Lung (tissue), 12 donors: ENCODE measurements around the gene POC1A. TPM values are rescaled to one million over a fixed set of nuclear protein-coding genes. Genes with fewer than 3 reads are reported as not detected.
A peak's percentile ranks its signal among the peaks of the same experiment; 100 is the strongest.

Experiments
- ATAC-seq: fragments of 200-7000 bp; cut with Tn5 transposase; one replicate; pipeline ENCODE4 v1.9.1; 2020; ENCODE audit warnings: moderate number of reproducible peaks; ENCODE audit not compliant: insufficient read depth, low FRiP score
- DNase-seq, 3 donors: peaks; one replicate each; pipeline ENCODE4 v3.0.0-alpha.2; 2013 to 2017
- H3K27ac ChIP-seq, 2 donors: one replicate each; pipeline ENCODE4 v1.5.1; 2013; ENCODE audit warnings: mild to moderate bottlenecking in 2 of 2, moderate library complexity in 2 of 2, control low read depth in 1 of 2, inconsistent platforms in 1 of 2, low read depth in 1 of 2, low read length in 1 of 2
- H3K27me3 ChIP-seq, 3 donors: one replicate each; pipeline ENCODE4 v1.5.1; 2013; ENCODE audit warnings: low read length in 2 of 3; ENCODE audit not compliant: control insufficient read depth in 3 of 3, insufficient read depth in 3 of 3
- H3K36me3 ChIP-seq, 4 donors: one replicate each; pipeline ENCODE4 v1.5.1; 2013; ENCODE audit warnings: low read length in 4 of 4, mild to moderate bottlenecking in 1 of 4, moderate library complexity in 1 of 4; ENCODE audit not compliant: control insufficient read depth in 4 of 4, insufficient read depth in 4 of 4
- H3K4me1 ChIP-seq, 5 donors: one replicate each; pipeline ENCODE4 v1.5.1; 2013; ENCODE audit warnings: low read length in 5 of 5, mild to moderate bottlenecking in 2 of 5, moderate library complexity in 1 of 5; ENCODE audit not compliant: control insufficient read depth in 5 of 5, insufficient read depth in 5 of 5
- H3K4me3 ChIP-seq: one replicate; pipeline ENCODE4 v1.5.1; 2013; ENCODE audit warnings: mild to moderate bottlenecking, control low read depth, moderate library complexity
- H3K9ac ChIP-seq, 2 donors: one replicate each; pipeline ENCODE4 v1.5.1; 2013; ENCODE audit warnings: low read length in 2 of 2, control low read depth in 1 of 2; ENCODE audit not compliant: insufficient read depth in 1 of 2
- H3K9me3 ChIP-seq, 4 donors: one replicate each; pipeline ENCODE4 v1.5.1; 2013; ENCODE audit warnings: low read length in 3 of 4, mild to moderate bottlenecking in 1 of 4, moderate library complexity in 1 of 4; ENCODE audit not compliant: control insufficient read depth in 4 of 4, insufficient read depth in 3 of 4
- WGBS, 2 donors: extraction: QIAGEN DNeasy Blood & Tissue Kit; methylation state at CpG; one replicate each; pipeline ENCODE4 v1.1.7; 2013; 5-methylcytosine and 5-hydroxymethylcytosine counted together
- polyA plus RNA-seq, 2 donors: library from polyadenylated mRNA; stranded (reverse); fragments of 200-250 nt; gene quantifications; one replicate each; pipeline ENCODE4 v1.2.1, GENCODE V29; 2013
- total RNA-seq, 2 donors: library from RNA; depleted of rRNA in 1 of 2; stranded (reverse); fragments of >200 nt in 1 of 2; gene quantifications; one replicate each; pipeline ENCODE4 v1.2.1, GENCODE V29; 2014 to 2021
- TF ChIP-seq, protein P1 (sequence below): IDR thresholded peaks from 2 replicates; pipeline ENCODE4 v1.5.1; 2012; ENCODE audit warnings: mild to moderate bottlenecking; ENCODE audit errors: control extremely low read depth, extremely low read depth
- donor health status: control.
- donor health status: control.
- donor health status: Bipolar disorder and iron deficiency.
- donor health status: healthy.
- donor health status: DM: yes; HTN: yes; CAD: no.

The POC1A gene
- total and polyA plus RNA-seq, 4 donors: 2.3 to 5.4 (median 4.0) TPM

DNA sequence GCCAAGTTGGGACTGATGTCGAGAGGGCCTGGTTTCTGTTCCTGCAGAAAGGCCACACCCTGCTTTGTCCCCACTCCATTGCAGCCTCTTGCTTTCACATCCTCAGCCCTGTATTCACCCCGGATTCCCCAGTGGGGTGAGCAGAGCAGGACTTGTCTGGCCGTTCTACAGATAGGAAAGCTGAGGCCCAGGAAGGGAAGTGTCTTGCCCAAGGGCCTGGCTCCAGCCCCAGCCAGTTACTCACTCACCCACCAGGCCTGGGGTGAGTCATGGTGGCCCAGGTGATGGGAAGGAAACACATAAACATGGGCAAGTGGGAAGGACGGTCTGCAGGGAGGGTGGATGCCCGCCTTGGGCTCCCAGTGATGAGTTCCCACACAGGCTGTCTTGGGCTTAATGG lies 91.7 kb downstream of the POC1A start:
- DNase-seq (no peak), ATAC-seq (peak; percentile 35)
- TF ChIP-seq, protein P1, sequence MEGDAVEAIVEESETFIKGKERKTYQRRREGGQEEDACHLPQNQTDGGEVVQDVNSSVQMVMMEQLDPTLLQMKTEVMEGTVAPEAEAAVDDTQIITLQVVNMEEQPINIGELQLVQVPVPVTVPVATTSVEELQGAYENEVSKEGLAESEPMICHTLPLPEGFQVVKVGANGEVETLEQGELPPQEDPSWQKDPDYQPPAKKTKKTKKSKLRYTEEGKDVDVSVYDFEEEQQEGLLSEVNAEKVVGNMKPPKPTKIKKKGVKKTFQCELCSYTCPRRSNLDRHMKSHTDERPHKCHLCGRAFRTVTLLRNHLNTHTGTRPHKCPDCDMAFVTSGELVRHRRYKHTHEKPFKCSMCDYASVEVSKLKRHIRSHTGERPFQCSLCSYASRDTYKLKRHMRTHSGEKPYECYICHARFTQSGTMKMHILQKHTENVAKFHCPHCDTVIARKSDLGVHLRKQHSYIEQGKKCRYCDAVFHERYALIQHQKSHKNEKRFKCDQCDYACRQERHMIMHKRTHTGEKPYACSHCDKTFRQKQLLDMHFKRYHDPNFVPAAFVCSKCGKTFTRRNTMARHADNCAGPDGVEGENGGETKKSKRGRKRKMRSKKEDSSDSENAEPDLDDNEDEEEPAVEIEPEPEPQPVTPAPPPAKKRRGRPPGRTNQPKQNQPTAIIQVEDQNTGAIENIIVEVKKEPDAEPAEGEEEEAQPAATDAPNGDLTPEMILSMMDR: no peak
- no peak overlapping the region for H3K4me3 ChIP-seq
- no peak overlapping the region for H3K9ac ChIP-seq
- H3K9me3 ChIP-seq: no peaks in the 10 kb centered on the region
- 45 to 60% methylated on average over 5 of the region's 5 CpGs for WGBS, 2 donors
- no peaks in the 10 kb centered on the region for H3K27me3 ChIP-seq
- H3K27ac ChIP-seq: no peak overlapping the region
- H3K36me3 ChIP-seq: no peaks in the 10 kb centered on the region
- peaks cover 0 to 20% (median 0%) of the 10 kb centered on the region in 5 donors for H3K4me1 ChIP-seq

DNA sequence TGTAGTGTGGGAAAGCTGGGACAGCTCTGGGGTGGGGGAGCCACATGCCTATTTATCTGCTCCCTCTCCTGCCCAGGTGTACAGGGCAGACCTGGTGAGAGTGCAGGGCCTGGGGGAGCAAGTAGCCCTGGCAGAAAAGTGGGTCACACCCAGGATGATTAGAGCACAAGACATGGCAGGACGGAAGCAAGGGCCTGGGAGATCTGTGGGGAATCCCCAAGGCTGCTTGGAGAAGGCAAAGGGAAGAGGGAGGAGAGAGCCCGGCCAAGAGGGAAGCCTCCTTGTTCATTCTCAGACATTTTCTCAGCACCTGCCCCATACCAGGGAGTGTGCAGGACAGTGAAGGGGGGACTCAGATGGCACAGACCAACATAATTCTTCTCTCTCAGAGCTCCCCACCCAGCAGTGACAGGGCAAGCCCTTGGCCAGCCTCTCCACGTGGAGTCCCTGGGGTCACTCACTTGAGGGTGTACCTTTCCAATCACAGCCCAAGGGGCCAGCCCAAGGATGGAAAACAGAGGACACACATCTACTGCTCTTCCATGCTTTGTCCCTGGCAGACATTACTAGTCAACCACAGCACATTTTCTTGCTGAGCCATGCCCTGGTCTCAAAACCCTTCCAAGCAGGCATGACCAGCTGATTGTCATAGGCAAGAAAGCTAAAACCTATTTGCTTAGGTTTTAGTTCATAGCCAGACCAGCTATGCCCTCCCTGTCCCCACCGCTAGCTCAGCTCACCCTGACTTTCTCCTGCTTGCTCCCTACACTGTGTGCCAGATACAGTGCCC lies 92.9 kb downstream of the POC1A start:
- 69 to 73% methylated on average over 4 of the region's 4 CpGs for WGBS, 2 donors
- Histone ChIP-seq H3K9me3 (no peaks in the 10 kb centered on the region), H3K36me3 (no peaks in the 10 kb centered on the region), H3K4me1 (peaks cover 0 to 21% (median 6%) of the 10 kb centered on the region in 5 donors), H3K27me3 (no peaks in the 10 kb centered on the region), H3K27ac (no peak overlapping the region), H3K9ac (no peak overlapping the region), H3K4me3 (no peak overlapping the region)
- DNase-seq: no peak
- no peak for ATAC-seq
- TF ChIP-seq, protein P1: no peak

- no peak overlapping the region for H3K4me3 ChIP-seq
- whole genome bisulfite sequencing, 2 donors: 93% methylated on average over 7 of the region's 7 CpGs
- no peaks in the 10 kb centered on the region for H3K27me3 ChIP-seq
- H3K9ac ChIP-seq: no peak overlapping the region
- no peak for ATAC-seq
- H3K36me3 ChIP-seq: no peaks in the 10 kb centered on the region
- H3K4me1 ChIP-seq: peaks cover 0 to 18% (median 6%) of the 10 kb centered on the region in 5 donors
- TF ChIP-seq, protein P1: no peak
- H3K9me3 ChIP-seq: no peaks in the 10 kb centered on the region
- no peak overlapping the region for H3K27ac ChIP-seq
- no peak for DNase-seq
Observed at GRCh38 chr3:52059781-52060180, 94.4 kb downstream of the POC1A start.
